Endodermal cell (in vitro differentiated cells): ENCODE results near the gene PTPRM. TPM values are rescaled to one million over a fixed set of nuclear protein-coding genes. Genes with fewer than 3 reads are reported as not detected.

Experiments
- DNase-seq: peaks from one replicate; pipeline ENCODE4 v3.0.0-alpha.2; 2017
- H3K27ac ChIP-seq: 2 replicates; pipeline ENCODE4 v1.5.1; 2013; ENCODE audit warnings: mild to moderate bottlenecking, low read depth, low read length, moderate library complexity
- H3K27me3 ChIP-seq: 2 replicates; pipeline ENCODE4 v1.6.1; 2013; ENCODE audit warnings: mild to moderate bottlenecking, low read length, moderate library complexity; ENCODE audit not compliant: insufficient read depth, control insufficient read depth, poor library complexity, severe bottlenecking
- H3K36me3 ChIP-seq: 2 replicates; pipeline ENCODE4 v1.7.0; 2013; ENCODE audit warnings: mild to moderate bottlenecking, low read length, moderate library complexity; ENCODE audit not compliant: control insufficient read depth, insufficient read depth
- H3K4me1 ChIP-seq: one replicate; pipeline ENCODE4 v1.7.0; 2013; ENCODE audit warnings: low read length; ENCODE audit not compliant: control insufficient read depth, insufficient read depth
- H3K4me3 ChIP-seq: 2 replicates; pipeline ENCODE4 v1.5.1; 2013; ENCODE audit warnings: mild to moderate bottlenecking, low read length, moderate library complexity
- H3K9ac ChIP-seq: 2 replicates; pipeline ENCODE4 v1.6.1; 2013; ENCODE audit warnings: mild to moderate bottlenecking, low read length, moderate library complexity; ENCODE audit not compliant: poor library complexity, severe bottlenecking; ENCODE audit errors: extremely low read depth
- H3K9me3 ChIP-seq: 2 replicates; pipeline ENCODE4 v1.6.1; 2013; ENCODE audit warnings: mild to moderate bottlenecking, low read length, moderate library complexity; ENCODE audit not compliant: control insufficient read depth
- H3K27ac Mint-ChIP-seq: 2 replicates; pipeline ENCODE4 v1.8.0; 2020; ENCODE audit warnings: mixed read lengths
- H3K27me3 Mint-ChIP-seq: 2 replicates; pipeline ENCODE4 v1.8.0; 2021; ENCODE audit warnings: mild to moderate bottlenecking, mixed read lengths; ENCODE audit not compliant: insufficient read depth
- H3K36me3 Mint-ChIP-seq: 2 replicates; pipeline ENCODE4 v1.8.0; 2020; ENCODE audit warnings: low read depth, mixed read lengths
- H3K4me1 Mint-ChIP-seq: 2 replicates; pipeline ENCODE4 v1.8.0; 2020; ENCODE audit warnings: mixed read lengths
- H3K4me3 Mint-ChIP-seq: 2 replicates; pipeline ENCODE4 v1.8.0; 2020; ENCODE audit warnings: mild to moderate bottlenecking, moderate library complexity, mixed read lengths
- H3K9me3 Mint-ChIP-seq: 2 replicates; pipeline ENCODE4 v1.8.0; 2020; ENCODE audit warnings: mild to moderate bottlenecking, mixed read lengths
- CTCF ChIP-seq: fragments of 200-600 bp; sonication (generic); conservative IDR thresholded peaks from 2 replicates; pipeline ENCODE4 v1.5.0; 2021; ENCODE audit warnings: antibody characterized with exemption, mild to moderate bottlenecking
- WGBS, 2 experiments: methylation state at CpG; one replicate each; pipeline versions ENCODE4 v1.1.5 to v1.1.7; 2013; ENCODE audit warnings: missing lambda C conversion rate in 2 of 2, mixed read lengths in 1 of 2; ENCODE audit not compliant: insufficient coverage in 1 of 2, insufficient read length in 1 of 2; 5-methylcytosine and 5-hydroxymethylcytosine counted together
- total RNA-seq, 2 donors: library from RNA; stranded (reverse); fragmentation: NEBNext Ultra II Directional in 1 of 2; extraction: Animal tissue kit (Norgen Biotek cat#: 25700) in 1 of 2; gene quantifications; 2 replicates in 1 of 2; 3 replicates in 1 of 2; pipeline ENCODE4 v1.2.1, GENCODE V29; 2021

The PTPRM gene
- total RNA-seq, 2 donors from 2014 or later: 47.2 to 57.6 TPM

GRCh38 chr18:7974200-7974874 lies 407.2 kb downstream of the PTPRM start:
- Mint-ChIP-seq H3K36me3 (peaks cover 6% of the 10 kb centered on the region), H3K9me3 (no peaks in the 10 kb centered on the region), H3K4me3 (no peak overlapping the region), H3K27ac (no peak overlapping the region), H3K27me3 (no peaks in the 10 kb centered on the region), H3K4me1 (peaks cover 5% of the 10 kb centered on the region)
- Histone ChIP-seq H3K9ac (no peak overlapping the region), H3K4me3 (no peak overlapping the region), H3K27ac (no peak overlapping the region), H3K36me3 (no peaks in the 10 kb centered on the region), H3K9me3 (no peaks in the 10 kb centered on the region), H3K27me3 (no peaks in the 10 kb centered on the region), H3K4me1 (no peaks in the 10 kb centered on the region)
- TF ChIP-seq CTCF: no peak
- WGBS, 2 experiments: 94 to 98% methylated on average over 6 of the region's 6 CpGs
- DNase-seq: no peak

- H3K27me3 Mint-ChIP-seq: no peaks in the 10 kb centered on the region
- no peaks in the 10 kb centered on the region for H3K9me3 ChIP-seq
- H3K4me1 ChIP-seq: no peaks in the 10 kb centered on the region
- H3K36me3 ChIP-seq: no peaks in the 10 kb centered on the region
- no peaks in the 10 kb centered on the region for H3K27me3 ChIP-seq
- no peak for DNase-seq
- no peak for TF ChIP-seq CTCF
- H3K36me3 Mint-ChIP-seq: peaks cover 6% of the 10 kb centered on the region
- no peak overlapping the region for H3K4me3 ChIP-seq
- H3K9ac ChIP-seq: no peak overlapping the region
- H3K4me1 Mint-ChIP-seq: peaks cover 14% of the 10 kb centered on the region
- H3K27ac Mint-ChIP-seq: no peak overlapping the region
- no peak overlapping the region for H3K4me3 Mint-ChIP-seq
- 96 to 98% methylated on average over 3 to 4 of the region's 4 CpGs for WGBS, 2 experiments
- H3K27ac ChIP-seq: no peak overlapping the region
- H3K9me3 Mint-ChIP-seq: no peaks in the 10 kb centered on the region
These were observed 410.8 kb downstream of the PTPRM start for GRCh38 chr18:7977897-7978296.

GRCh38 chr18:7978834-7979233 lies 411.7 kb downstream of the PTPRM start:
- no peak for TF ChIP-seq CTCF
- Mint-ChIP-seq H3K4me3 (no peak overlapping the region), H3K27me3 (no peaks in the 10 kb centered on the region), H3K27ac (no peak overlapping the region), H3K9me3 (no peaks in the 10 kb centered on the region), H3K4me1 (peaks cover 20% of the 10 kb centered on the region), H3K36me3 (peaks cover 6% of the 10 kb centered on the region)
- H3K27ac ChIP-seq: no peak overlapping the region
- H3K9ac ChIP-seq: no peak overlapping the region
- no peaks in the 10 kb centered on the region for H3K9me3 ChIP-seq
- peaks cover 3% of the 10 kb centered on the region for H3K4me1 ChIP-seq
- H3K27me3 ChIP-seq: no peaks in the 10 kb centered on the region
- no peak for DNase-seq
- H3K36me3 ChIP-seq: no peaks in the 10 kb centered on the region
- WGBS, 2 experiments: 89 to 96% methylated on average over 1 to 4 of the region's 4 CpGs
- H3K4me3 ChIP-seq: no peak overlapping the region
